ENCODE results near the gene TNFRSF1B.

TNFRSF1B gene

DNA sequence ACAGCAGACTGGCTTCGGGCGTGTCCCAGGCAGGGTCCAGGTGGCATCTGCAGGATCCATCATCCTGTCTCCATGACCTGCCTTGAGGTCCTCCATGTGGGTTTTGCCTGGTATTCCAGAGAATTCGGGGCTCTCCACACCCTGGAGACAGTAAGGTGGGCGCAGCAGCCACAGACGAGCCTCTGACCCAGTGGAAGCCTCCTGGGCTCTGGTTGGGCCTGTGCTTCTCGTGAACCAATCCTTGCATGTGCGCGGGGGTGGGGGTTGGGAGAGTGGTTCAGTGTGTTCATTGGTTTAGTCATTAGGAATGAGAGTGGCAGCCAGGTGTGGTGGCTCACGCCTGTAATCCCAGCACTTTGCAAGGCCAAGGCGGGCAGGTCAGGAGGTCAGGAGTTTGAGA is 32.1 kb upstream of the TNFRSF1B start:
- ChIA-PET CTCF (interaction anchor here (1.3 kb wide), 1 partner anchor 10 kb away, joined by 5 read pairs; no protein-coding TSS in a partner anchor), POLR2A (no interaction called here)
- Histone ChIP-seq H3K4me3 (ENCODE audit: low read depth, low read length) (no peak overlapping the region), H3K4me1 (ENCODE audit: control insufficient read depth, insufficient read depth, low read length) (no peaks in the 10 kb centered on the region), H3K36me3 (ENCODE audit: control insufficient read depth in 2 of 2, insufficient read depth in 1 of 2, low read length in 2 of 2) (no peaks in the 10 kb centered on the region), H3K9me3 (ENCODE audit: control insufficient read depth, insufficient read depth, low read depth, low read length) (no peaks in the 10 kb centered on the region), H3K27ac (ENCODE audit: extremely low read depth, low read depth, low read length) (no peak overlapping the region)
- no peak for TF ChIP-seq ZNF623 (tag by site-specific recombination; IDR thresholded peaks at IDR 0.05)
- TF ChIP-seq, protein P1, sequence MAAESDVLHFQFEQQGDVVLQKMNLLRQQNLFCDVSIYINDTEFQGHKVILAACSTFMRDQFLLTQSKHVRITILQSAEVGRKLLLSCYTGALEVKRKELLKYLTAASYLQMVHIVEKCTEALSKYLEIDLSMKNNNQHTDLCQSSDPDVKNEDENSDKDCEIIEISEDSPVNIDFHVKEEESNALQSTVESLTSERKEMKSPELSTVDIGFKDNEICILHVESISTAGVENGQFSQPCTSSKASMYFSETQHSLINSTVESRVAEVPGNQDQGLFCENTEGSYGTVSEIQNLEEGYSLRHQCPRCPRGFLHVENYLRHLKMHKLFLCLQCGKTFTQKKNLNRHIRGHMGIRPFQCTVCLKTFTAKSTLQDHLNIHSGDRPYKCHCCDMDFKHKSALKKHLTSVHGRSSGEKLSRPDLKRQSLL (tag by site-specific recombination; IDR thresholded peaks at IDR 0.05) = peak; percentile 45; the same call in 1 of the 2 replicates

DNA sequence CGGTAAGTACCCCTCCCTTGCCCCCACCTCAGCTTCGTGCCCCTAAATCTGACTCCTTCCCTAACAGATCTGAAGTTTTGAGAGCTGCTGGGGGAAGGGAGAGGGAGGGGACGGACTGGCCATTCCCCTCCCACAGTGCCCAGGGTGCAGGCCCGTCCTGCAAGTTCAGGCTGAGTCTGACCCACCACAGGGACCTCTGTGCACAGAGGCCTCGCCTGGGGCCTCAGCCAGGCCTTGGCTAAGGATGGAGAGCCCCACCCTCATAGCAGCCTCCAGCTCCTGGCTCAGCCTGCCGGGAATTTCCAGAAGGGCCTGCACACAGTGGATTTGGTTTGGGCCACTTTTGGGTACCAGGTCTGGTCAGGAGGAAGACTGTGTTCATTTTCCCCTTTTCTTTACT is 31.2 kb upstream of the TNFRSF1B start:
- H3K27ac ChIP-seq (ENCODE audit: extremely low read depth, low read depth, low read length) = no peak overlapping the region
- TF ChIP-seq MEIS1 (CRISPR knock-in tag; IDR thresholded peaks at IDR 0.05; ENCODE audit: borderline replicate concordance) = no peak
- H3K4me3 ChIP-seq (ENCODE audit: low read depth, low read length) = no peak overlapping the region
- H3K36me3 ChIP-seq (ENCODE audit: control insufficient read depth in 2 of 2, insufficient read depth in 1 of 2, low read length in 2 of 2) = no peaks in the 10 kb centered on the region
- no peaks in the 10 kb centered on the region for H3K9me3 ChIP-seq (ENCODE audit: control insufficient read depth, insufficient read depth, low read depth, low read length)
- POLR2A ChIA-PET = no interaction called here
- CTCF ChIA-PET = interaction anchor here (1.3 kb wide), 1 partner anchor 11 kb away, joined by 5 read pairs; no protein-coding TSS in a partner anchor
- H3K4me1 ChIP-seq (ENCODE audit: control insufficient read depth, insufficient read depth, low read length) = no peaks in the 10 kb centered on the region

DNA sequence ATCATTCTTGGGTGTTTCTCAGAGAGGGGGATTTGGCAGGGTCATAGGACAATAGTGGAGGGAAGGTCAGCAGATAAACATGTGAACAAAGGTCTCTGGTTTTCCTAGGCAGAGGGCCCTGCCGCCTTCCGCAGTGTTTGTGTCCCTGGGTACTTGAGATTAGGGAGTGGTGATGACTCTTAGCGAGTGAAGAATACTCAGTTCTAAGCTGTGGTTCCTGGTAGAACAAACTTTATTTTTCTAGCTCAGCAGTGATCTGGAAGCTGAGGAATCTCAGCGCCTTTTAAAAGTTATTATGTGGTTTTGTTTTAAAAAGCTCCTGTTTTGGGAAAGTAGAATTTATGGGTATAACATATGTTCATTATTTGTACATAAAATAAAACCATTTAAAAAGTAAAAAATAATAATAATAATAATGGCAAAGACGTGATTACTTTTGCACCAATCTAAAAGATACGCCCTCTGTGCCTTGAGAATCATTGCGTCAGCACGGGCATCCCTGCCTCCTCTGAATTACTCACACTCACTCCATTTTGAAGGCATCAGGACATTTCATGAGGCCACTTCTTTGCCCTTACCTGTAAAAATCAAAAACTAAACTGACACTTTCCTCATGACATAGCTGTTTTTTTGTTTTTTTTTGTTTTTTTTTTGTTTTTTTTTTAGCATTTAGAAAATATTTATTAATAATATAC is 29.7 kb upstream of the TNFRSF1B start:
- Histone ChIP-seq H3K36me3 (ENCODE audit: control insufficient read depth in 2 of 2, insufficient read depth in 1 of 2, low read length in 2 of 2) (no peaks in the 10 kb centered on the region), H3K4me1 (ENCODE audit: control insufficient read depth, insufficient read depth, low read length) (no peaks in the 10 kb centered on the region), H3K4me3 (ENCODE audit: low read depth, low read length) (no peak overlapping the region), H3K27ac (ENCODE audit: extremely low read depth, low read depth, low read length) (no peak overlapping the region), H3K9me3 (ENCODE audit: control insufficient read depth, insufficient read depth, low read depth, low read length) (no peaks in the 10 kb centered on the region)
- TF ChIP-seq INSM2 (tag by site-specific recombination; IDR thresholded peaks at IDR 0.05) (no peak), ZNF341 (tag by site-specific recombination; IDR thresholded peaks at IDR 0.05; ENCODE audit: low read depth) (no peak), ZNF26 (tag by site-specific recombination; IDR thresholded peaks at IDR 0.05) (no peak), BCL11A (tag by site-specific recombination; IDR thresholded peaks at IDR 0.05; ENCODE audit: low read depth) (no peak), ZNF704 (tag by site-specific recombination; IDR thresholded peaks at IDR 0.05) (no peak), ZNF514 (tag by site-specific recombination; IDR thresholded peaks at IDR 0.05) (no peak), ZFP3 (tag by site-specific recombination; IDR thresholded peaks at IDR 0.05; ENCODE audit: low read depth) (no peak), ZFP69B (tag by site-specific recombination; IDR thresholded peaks at IDR 0.05) (no peak), ZNF280D (tag by site-specific recombination; IDR thresholded peaks at IDR 0.05) (no peak), ZNF121 (tag by site-specific recombination; IDR thresholded peaks at IDR 0.05) (no peak), ZNF18 (tag by site-specific recombination; IDR thresholded peaks at IDR 0.05) (no peak), ZNF211 (tag by site-specific recombination; IDR thresholded peaks at IDR 0.05; ENCODE audit: low read depth) (no peak)
- ChIA-PET CTCF (interaction anchor here (0.9 to 1.7 kb wide), 3 partner anchors 9 to 31 kb away, joined by 3 to 11 read pairs (median 5); no protein-coding TSS in a partner anchor), POLR2A (no interaction called here)

All from HEK293 (cell line).